Stimulated activated CD4-positive, alpha-beta T cell treated with anti-CD3 and anti-CD28 coated beads, Interleukin-2, amount 100 ng/mL, for 48 hours (primary cell): ENCODE results near the gene TMEM26.

Experiments
- DNase-seq, 2 donors: peaks; one replicate each; pipeline ENCODE4 v3.0.0-alpha.2; 2020

Gene TMEM26

GRCh38 chr10:61452655-61453641 lies at the start of gene TMEM26:
Gene TMEM26, minus strand, starts transcription at chr10:61453381. Its CDS starts 300 bp downstream, at chr10:61453081.
- DNase-seq: no peak

- DNase-seq: no peak
These were observed 47.3 kb upstream of the TMEM26 start for GRCh38 chr10:61500460-61500859.

- no peak for DNase-seq
These were observed 39.3 kb upstream of the TMEM26 start for GRCh38 chr10:61492364-61492995.

GRCh38 chr10:61487506-61487905 lies 34.3 kb upstream of the TMEM26 start:
- DNase-seq: no peak

GRCh38 chr10:61486738-61487396 lies 33.7 kb upstream of the TMEM26 start:
- no peak for DNase-seq

GRCh38 chr10:61486251-61486650 lies 33.1 kb upstream of the TMEM26 start:
- no peak for DNase-seq

GRCh38 chr10:61481597-61481996 lies 28.4 kb upstream of the TMEM26 start:
- no peak for DNase-seq

- DNase-seq: no peak
These were observed 27.0 kb upstream of the TMEM26 start for GRCh38 chr10:61480208-61480607.

GRCh38 chr10:61478621-61479312 lies 25.6 kb upstream of the TMEM26 start:
- DNase-seq: no peak

GRCh38 chr10:61477451-61477850 lies 24.3 kb upstream of the TMEM26 start:
- no peak for DNase-seq

- DNase-seq: no peak
These were observed 23.3 kb upstream of the TMEM26 start for GRCh38 chr10:61476529-61476928.

- no peak for DNase-seq
These were observed 22.3 kb upstream of the TMEM26 start for GRCh38 chr10:61475449-61475873.

GRCh38 chr10:61472090-61472674 lies 19.0 kb upstream of the TMEM26 start:
- no peak for DNase-seq

- no peak for DNase-seq
These were observed 18.3 kb upstream of the TMEM26 start for GRCh38 chr10:61471491-61471890.

GRCh38 chr10:61470740-61471139 lies 17.6 kb upstream of the TMEM26 start:
- no peak for DNase-seq

GRCh38 chr10:61465901-61466632 lies 12.9 kb upstream of the TMEM26 start:
- DNase-seq: no peak

GRCh38 chr10:61465171-61465496 lies 12.0 kb upstream of the TMEM26 start:
- DNase-seq: no peak

- no peak for DNase-seq
These were observed 11.4 kb upstream of the TMEM26 start for GRCh38 chr10:61464461-61465170.

GRCh38 chr10:61463035-61463909 lies 10.1 kb upstream of the TMEM26 start:
- no peak for DNase-seq

GRCh38 chr10:61460835-61461234 lies 7.7 kb upstream of the TMEM26 start:
- no peak for DNase-seq
